Activated CD4-positive, alpha-beta T cell treated with anti-CD3 and anti-CD28 coated beads, Interleukin-2, Interleukin-6, amounts not matched to agents 100 ng/mL and 50 ng/mL, durations not matched to agents 16 hours and 8 hours (primary cell): ENCODE measurements around the gene PPP1R12B.
"Not testable (repeated sequence)": the region's sequence is repeated elsewhere in the genome, so short reads cannot be mapped to it uniquely, and the experiment has no call there.

Experiments used
- DNase-seq: peaks from one replicate; pipeline ENCODE4 v3.0.0-alpha.2; 2020

Gene PPP1R12B

DNA sequence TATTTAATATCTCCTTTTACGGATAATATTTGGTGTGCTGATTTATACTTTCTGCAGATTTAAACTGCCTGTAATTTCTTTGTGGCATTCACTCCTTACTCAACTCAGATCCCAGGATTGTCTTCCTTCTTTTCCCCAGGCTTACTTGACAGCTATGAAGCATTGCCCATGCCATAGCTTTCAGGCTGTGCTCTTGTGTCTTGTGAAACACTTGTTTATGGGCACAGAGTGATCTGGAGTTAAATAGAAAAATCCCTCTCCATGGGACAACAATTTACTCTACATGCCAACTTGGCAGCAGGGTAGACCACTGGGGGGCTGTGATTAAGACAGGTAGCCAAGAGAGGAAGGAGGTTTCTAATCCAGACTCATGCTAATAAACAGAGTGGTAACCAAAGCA, 57.4 kb downstream of the PPP1R12B start:
- no peak for DNase-seq

DNA sequence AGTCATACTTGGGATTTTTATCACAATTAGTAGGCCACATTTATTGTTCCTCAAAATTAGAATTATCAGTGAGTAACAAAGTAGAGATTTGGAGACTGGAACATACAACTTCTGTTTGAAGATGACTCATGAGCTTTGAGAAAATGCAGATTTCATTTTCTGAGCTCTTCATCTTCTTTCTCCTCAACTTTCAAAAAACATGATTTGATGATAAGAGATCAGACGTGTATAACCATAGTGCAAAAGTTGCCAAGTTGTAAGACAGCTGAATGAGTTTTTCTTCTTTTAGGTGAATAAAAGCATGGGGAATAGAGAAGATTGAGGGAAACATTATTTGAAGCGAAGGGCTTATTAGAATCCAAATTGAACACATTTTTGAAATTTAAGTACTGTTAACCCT, 58.4 kb downstream of the PPP1R12B start:
- DNase-seq: not testable (repeated sequence)

DNA sequence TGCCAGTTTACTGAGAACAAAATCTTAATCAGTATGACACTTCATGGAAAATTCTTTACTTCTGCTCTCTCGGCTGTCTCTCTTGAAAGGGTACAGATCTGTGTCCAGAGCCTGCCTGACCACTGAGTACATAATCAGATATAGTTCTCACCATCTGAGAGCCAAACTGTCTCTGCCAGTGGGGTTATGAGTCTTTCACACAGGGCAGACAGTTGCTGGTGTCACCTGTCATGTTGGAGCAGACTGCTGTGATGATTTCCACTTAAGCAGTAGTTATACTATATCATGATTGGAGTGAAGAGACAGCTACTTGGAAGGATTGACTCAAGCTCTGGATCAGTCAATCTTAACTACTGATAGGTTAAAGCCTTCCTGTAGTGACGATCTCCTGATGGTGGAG, 58.9 kb downstream of the PPP1R12B start:
- DNase-seq: not testable (repeated sequence)

DNA sequence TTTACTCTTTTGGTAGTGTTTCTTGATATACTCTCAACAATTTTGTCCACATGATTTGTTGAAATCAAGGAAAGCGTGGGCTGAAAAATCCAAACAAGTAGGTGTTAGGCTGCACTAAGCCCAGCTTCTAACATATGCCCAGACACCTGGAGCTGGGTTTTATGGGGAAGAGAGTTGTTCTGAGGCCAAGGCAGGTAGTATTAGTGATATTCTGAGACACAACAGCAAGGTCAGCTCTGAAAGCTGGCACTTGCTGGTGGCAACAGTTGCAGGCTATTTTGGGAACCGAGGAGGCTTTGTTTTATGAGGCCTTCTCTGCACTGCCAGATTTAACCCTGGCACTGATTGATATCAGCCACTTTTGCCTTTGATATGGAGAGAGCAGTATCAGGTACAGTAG, 61.8 kb downstream of the PPP1R12B start:
- not testable (repeated sequence) for DNase-seq

DNA sequence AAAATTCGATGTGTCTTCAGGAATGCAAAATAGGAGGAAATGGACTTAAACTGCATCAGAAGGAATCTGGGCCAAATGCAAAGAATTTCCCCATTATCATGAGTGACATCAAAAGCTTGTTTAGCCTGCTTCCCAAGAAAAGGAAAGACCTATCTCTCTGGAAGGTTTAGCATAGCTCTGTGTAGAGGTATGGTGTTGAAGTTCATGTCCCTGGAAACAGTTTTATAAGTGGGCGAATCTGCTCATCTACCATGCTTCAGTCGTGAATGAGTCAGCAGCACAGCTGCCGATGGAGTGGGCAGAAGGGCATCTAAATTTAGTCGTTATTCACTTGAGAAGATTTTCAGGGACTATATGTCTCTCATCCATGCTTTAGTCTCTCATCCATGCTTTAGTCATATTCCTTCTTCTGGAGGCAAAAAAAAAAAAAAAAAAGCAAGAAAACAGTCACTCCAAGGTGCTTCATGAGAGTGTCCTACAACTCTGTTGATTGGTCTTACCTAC, 62.4 kb downstream of the PPP1R12B start:
- DNase-seq: not testable (repeated sequence)

DNA sequence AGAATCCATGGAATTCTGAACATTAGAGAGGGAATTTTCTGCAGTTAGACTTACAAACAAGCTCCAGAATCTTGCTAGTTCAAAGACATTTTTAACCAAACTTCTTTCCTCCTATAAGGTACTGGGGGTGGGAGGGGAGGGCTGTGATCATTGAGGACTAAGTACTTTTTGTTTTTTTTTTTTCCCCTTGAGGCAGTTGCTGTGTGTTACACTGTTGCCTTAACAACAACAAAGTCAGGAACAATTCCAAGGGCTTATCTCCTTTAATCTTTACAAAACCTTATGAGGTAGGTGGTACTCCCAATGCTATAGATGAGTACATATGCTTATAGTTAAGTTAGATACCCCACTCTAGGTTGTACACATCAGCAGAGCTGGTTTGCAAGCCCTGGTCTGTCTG, 62.9 kb downstream of the PPP1R12B start:
- DNase-seq: no peak

DNA sequence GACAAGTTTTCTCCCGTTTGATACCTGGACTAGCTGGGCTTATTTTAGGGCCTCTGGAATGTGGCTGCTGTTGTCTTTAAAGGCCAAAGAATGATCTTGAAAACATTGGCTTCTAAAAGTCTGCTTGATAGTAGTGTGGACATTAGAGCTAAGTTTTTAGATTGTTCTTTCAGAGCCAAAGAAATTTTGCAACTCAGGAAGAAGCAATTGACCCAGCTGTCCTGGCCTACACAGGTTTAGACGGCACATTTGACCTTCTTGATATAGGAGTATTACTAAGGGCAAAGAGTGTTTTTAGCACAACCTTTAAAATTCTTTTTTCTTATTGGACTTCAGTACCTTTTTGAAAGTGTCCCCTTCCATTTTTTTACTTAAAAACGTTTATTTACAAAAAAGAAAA, 63.9 kb downstream of the PPP1R12B start:
- not testable (repeated sequence) for DNase-seq

DNA sequence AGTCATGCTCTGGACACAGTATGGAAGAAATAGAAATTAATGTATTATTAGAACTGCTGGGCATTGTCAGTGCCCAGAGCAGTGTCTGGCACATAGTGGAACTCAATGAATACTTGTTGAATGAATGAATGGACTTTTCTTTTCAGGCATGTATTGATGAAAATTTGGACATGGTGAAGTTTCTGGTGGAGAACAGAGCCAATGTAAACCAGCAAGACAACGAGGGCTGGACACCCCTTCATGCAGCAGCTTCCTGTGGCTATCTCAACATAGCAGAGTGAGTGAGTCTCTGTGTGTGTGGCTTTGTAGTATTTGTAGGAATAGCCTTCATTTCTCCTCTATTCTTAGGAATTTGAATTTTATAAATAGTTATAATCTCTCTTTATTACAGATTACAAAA, 68.1 kb downstream of the PPP1R12B start:
- DNase-seq: no peak

DNA sequence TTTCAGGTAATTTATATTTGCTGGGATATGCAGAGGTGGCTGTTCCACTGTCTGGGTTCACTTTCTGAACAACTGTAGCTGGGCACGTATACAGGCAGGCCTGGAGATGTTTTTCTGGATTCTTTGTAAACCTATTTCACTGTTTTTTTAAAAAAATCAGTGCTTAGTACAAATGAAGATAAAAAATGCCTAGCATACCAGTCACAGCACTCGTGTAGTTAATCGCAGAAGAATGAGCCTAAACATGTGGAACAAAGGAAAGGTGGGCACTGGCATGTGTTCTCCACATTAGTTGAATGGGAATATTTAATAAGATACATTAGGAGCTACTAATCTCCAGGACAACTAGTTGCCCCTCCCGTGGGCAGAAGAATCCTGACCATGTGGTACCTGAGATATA, 68.6 kb downstream of the PPP1R12B start:
- DNase-seq: not testable (repeated sequence)

DNA sequence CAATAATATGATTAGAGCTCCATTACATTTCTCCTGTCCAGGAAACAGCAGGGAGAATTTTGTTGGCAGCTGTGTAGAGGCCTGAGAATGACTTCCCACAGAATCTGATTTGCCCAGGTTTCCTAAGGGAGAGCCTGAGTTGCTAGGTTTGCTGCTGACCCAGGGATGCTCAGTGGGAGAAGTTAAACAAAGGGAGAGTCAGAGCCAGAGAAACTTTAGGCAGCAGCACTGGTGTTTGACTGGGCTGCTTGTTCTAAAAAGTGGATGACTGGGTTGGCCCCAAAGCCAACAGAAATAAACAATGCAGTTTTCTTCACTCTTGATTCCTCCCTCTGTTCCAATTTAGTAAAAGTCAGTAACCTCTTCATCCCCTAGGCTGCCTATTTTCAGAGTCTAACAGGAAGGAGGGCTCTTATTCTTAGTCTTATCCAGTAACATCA, 69.3 kb downstream of the PPP1R12B start:
- not testable (repeated sequence) for DNase-seq

DNA sequence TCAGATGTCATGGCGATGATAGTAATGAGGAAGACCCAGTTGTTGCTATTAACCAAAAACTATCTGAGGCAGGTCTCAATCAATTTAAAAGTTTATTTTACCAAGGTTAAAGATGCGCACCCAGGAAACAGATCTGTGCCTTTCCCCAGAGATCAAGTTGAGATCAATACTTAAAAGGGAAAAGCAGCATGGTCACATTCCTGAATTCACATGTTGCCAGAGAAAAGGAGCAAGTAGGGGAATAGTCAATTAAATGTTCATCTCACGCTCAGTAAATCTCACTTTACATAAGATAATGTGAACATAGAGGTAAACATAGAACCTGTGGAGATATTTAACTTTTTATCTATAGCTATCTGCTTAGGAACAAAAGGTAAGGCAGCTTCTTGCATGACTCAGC, 71.2 kb downstream of the PPP1R12B start:
- not testable (repeated sequence) for DNase-seq

DNA sequence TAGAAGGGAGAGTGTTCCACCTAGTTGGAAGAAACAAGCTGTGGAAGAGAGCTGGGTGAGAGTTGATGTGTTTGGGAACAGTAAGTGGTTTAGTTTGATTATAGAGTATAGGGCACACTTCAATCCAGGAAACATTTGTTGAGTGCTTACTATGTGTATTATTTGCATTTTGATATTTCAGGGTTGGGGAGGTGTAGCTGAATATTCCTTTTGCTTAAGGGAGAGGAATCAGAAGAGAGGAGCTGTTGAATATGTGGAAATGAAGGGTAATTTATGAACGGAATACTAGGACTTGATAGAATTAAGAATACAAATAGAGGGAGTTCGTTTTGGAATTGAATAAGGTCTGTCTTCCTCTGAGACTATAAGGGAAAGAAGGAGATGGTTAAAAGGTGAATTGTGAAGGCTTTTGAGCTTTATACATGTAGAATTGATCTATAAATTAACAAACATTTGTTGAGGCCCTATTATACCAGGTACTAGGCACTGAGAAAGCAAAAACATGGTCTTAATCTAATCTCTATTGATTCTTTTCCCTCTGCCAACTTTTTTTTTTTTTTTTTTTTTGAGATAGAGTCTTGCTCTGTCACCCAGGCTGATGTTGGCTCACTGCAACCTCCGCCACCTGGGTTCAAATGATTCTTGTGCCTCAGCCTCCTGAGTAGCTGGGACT, 72.1 kb downstream of the PPP1R12B start:
- DNase-seq: not testable (repeated sequence)

DNA sequence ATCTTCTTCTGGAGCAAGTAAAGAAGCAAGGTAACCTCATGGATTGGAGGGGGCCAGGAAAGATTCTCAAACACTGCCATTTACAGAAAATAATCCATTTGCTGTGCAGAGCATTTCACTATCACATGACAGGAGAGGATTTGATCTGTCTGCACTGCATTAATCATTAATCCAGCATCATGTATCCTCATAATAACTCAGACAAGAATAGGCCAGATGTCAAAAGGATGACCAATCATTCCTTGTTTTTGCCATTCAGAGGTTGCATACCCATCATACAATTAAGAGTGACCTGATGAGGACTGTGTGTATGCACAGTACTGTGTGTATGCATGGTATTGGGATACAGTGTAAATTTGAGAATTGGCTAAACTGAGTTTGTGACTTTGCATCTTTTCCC, 74.2 kb downstream of the PPP1R12B start:
- not testable (repeated sequence) for DNase-seq

DNA sequence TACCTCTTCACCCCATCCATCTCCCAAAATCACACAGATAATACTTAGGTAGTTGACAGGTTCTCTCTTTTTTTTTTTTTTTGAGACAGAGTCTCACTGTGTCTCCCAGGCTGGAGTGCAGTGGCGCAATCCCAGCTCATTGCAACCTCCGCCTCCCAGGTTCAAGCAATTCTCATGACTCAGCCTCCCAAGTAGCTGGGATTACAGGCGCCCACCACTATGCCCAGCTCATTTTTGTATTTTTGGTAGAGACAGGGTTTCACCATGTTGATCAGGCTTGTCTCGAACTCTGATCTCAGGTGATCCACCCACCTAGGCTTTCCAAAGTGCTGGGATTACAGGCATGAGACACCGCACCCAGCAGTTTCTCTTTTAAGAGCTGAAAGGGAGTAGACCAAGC, 75.8 kb downstream of the PPP1R12B start:
- not testable (repeated sequence) for DNase-seq

DNA sequence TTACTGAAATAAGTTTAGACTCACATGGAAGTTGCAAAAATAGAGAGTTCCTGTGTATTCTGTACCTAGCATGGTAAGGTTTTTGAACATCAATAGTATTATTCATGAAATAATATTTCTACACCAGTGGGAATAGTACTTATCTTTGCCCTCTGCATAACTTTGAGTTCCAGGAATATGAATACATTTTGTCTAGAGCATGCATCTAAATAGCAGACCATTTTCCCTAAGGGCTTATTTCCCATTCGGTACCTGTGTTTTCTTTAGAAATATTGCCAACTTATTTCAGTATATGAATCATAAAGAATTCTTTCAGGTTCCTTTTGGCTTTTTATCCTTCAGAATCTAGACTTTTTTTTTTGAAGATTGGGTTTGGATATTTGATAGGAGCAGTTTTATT, 81.6 kb downstream of the PPP1R12B start:
- not testable (repeated sequence) for DNase-seq

DNA sequence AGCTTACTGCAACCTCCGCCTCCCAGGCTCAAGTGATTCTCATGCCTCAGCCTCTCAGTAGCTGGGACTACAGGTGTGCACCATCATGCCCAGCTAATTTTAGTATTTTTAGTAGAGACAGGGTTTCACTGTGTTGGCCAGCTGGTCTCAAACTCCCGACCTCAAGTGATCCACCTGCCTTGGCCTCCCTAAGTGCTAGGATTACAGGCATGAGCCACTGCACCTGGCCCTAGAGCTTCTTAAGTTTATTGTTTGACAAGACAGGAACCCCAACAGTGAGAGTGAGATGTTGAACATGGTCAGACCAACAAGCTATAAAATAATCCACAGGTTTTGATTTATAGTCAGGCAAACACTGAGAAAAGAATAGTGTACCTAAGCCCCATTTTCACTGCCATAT, 83.8 kb downstream of the PPP1R12B start:
- not testable (repeated sequence) for DNase-seq

DNA sequence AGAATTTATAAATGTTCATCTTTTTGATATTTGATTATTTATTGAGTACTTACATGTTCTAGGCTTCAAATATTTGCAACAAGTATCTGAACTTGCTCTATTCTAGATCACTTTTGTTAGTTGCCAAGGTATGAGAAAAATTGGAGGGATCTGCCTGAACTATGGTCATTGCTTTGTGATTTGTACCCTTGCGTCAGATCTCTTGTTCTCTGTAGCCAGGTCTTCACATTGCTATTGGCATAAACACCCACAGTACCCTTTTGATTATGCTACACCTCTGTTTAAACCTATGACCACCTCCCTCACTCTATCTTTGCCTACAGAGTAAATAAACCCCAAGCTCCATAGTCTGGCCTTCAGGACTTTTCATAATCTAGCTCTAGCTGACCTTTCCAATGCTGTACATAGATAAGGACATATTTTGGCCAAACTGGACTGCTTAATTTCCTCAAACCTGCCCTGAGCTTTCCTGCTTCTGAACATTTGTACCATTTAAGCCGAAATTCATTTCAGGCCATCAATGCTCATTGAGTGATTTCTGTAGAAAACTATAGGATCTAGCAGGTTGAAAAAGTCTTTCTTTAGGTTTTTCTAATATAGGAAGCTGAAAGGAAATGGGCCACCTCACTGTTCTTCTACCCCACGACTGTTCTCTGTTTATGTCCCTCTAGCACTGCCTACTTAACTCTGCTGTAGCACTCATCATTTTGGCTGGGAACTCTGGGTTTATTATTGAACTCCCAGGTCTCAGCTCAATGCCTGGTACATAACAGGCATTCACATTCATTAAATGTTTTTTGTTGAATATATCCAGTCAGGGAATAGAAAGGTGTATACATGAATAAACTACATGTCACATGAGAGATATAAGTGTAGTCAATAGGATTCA, 84.9 kb downstream of the PPP1R12B start:
- DNase-seq: no peak

DNA sequence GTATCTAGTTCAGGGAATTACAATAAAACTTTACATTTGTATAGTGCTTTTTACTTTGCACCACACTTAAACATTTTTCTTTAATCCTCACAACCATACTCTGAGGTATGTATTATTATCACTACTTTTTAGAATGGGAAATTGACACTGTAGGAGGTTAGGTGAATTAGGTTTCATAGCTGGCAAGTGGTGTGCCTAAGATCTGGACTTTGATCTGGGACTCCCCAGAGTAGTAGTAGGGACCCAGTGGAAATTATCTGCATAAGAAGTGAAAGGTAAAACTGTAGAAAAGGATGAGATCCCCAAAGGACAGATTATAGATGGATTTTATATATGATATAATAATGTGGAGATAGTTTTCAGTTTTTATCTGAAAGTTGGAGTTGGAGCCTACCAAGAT, 85.6 kb downstream of the PPP1R12B start:
- DNase-seq: no peak

DNA sequence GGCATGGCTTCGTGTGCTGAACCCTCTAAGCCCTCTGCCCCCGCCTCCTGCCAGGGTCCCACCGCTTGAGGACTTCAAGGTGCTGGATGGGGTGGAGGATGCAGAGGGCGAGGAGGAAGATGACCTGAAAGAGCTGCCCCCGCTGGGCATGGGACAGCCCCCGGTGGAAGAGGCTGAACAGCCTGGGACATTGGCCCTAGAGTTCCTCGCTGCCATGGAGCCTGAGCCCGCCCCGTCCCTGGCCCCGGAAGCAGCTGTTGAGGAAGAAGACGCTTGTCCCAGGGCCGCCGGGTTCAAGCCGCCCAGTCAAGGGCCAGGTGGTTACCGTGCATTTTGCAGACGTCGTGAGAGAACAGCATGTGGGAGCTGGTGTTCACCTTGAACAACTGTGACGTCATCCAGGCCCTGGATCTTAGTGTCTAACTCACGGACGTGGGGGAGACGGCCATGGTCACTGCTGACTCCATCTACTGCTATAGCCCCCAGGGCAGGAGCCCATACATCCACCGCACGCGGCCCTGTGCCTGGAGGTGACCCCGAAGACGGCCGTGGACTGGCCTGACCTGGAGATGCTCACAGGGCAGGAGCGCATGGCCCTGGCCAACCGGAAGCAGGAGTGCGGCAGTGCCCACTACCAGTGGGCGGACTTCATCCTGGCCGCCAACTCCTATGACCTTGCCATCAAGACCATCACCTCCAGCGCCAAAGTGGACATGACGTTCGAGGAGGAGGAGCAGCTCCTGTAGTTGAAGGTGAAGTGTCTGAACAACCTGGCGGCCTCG, 90.1 kb downstream of the PPP1R12B start:
- no peak for DNase-seq

DNA sequence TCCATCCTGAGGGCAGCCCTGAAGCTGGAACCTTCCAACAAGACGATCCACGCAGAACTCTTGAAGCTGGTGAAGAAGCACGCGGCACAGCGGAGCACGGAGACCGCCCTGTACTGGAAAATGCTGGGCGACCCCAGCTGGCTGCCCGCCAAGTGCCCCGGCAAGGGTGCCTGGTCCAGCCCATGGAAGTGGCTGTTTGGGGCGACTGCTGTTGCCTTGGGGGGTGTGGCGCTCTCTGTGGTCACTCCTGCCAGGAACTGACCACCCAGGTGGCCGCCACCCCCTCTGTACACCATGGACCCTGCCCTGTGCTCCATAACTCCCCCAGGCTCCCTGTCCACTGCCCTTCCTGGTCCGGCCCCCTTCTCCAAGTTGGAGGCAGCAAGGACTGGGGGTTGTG, 90.8 kb downstream of the PPP1R12B start:
- DNase-seq: no peak

DNA sequence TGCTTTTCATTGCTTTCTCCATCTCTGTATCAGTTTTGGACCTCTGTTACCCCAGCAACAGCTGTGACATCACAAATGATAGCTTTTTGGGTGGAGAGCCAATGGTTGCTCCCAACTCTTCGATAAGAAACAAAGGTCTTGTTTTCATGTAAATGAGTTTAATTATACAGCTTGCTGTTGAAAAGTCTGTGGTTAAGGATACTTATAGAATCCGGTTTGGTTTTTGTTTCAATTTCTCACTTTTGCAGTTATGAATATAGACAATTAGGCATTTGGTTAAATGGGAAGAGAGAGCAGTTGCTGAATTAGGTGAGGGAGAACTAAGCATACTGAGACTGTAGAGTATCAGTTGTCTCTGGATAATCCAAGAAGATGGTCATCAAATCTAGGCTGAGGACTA, 99.6 kb downstream of the PPP1R12B start:
- DNase-seq: not testable (repeated sequence)

DNA sequence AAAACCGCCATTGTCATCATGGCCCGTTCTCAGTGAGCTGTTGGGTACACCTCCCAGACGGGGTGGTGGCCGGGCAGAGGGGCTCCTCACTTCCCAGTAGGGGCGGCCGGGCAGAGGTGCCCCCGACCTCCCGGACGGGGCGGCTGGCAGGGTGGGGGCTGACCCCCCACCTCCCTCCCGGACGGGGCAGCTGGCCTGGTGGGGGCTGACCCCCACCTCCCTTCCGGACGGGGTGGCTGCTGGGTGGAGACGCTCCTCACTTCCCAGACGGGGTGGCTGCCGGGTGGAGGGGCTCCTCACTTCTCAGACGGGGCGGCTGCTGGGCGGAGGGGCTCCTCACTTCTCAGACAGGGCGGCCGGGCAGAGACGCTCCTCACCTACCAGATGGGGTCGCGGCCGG, 103.1 kb downstream of the PPP1R12B start:
- not testable (repeated sequence) for DNase-seq

DNA sequence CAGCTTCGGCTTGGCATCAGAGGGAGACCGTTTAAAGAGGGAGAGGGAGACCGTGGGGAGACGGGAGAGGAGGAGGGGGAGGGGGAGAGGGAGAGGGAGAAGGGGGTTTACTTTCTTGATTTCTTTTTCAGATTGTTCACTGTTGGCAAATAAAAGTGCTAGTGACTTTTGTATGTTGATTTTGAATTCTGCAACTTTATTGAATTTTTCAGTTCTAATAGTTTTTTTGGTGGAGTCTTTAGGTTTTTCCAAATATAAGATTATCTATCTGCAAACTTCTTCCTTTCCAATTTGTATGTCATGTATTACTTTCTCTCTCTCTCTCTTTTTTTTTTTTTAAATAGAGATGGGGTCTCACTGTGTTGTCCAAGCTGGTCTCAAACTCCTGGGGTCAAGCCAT, 104.0 kb downstream of the PPP1R12B start:
- DNase-seq: no peak
